ENCODE data around the gene KATNAL2.
"Not testable (repeated sequence)": the region's sequence is repeated elsewhere in the genome, so short reads cannot be mapped to it uniquely, and the experiment has no call there.

The KATNAL2 gene

DNA sequence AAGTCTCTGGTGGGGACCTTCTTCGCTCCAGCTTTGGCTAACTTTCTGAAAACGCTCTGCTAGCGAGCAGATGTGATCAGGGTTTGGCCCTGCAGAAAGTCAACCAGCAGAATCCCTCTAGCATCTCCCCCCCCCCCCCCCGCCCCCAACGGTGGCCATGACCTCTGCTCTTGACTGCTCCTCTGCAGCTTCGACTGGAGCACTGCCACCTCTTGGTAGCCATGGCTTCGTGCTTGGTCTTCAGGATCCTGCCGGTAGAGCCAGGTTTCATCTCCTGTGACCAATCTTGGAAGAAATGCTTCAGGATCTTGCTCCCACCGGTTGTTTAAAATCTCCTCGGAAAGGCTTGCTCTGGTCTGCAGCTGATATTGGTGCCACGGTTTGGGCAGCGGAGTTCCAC is 113.5 kb downstream of the KATNAL2 start:
- H3K27ac Mint-ChIP-seq; ATAC-seq (replicated peaks); H3K9me3 Mint-ChIP-seq; DNase-seq; H3K4me1 Mint-ChIP-seq (ENCODE audit: low read depth in 2 of 2); H3K36me3 Mint-ChIP-seq (ENCODE audit: insufficient read depth); H3K4me3 Mint-ChIP-seq: not testable (repeated sequence)
- H3K27me3 Mint-ChIP-seq: peaks cover 0 to 10% of the 10 kb centered on the region in 2 donors

- no peaks in the 10 kb centered on the region for H3K4me1 Mint-ChIP-seq (ENCODE audit: low read depth in 2 of 2)
- ATAC-seq (replicated peaks) (no peak), DNase-seq (no peak)
- no peaks in the 10 kb centered on the region for H3K9me3 Mint-ChIP-seq
- H3K27me3 Mint-ChIP-seq: peaks cover 0 to 10% of the 10 kb centered on the region in 2 donors
- no peaks in the 10 kb centered on the region for H3K36me3 Mint-ChIP-seq (ENCODE audit: insufficient read depth)
- H3K27ac Mint-ChIP-seq: no peak overlapping the region
- no peak overlapping the region for H3K4me3 Mint-ChIP-seq
Observed at GRCh38 chr18:47032945-47033344, 115.5 kb downstream of the KATNAL2 start.

DNA sequence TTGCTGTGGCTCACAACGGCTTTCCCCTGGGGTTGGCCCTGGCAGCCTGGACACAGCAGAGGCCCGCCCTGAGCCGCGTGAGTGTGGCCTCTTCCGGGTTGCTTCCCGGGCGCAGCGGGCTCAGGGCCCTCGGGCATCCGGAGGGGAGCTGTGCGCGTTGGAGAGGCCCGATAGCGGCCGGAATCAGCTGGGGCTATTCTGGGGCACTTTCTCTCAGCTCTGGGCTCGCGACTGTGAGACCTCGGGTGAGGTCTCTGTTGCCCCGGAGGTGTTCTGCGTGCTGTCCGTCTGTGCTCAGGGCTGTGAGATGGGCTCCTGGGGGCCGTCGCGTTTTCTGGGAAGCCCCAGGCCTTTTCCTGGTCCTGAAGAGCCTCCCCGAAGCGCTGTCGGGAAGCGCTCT is 117.2 kb downstream of the KATNAL2 start:
- H3K36me3 Mint-ChIP-seq (ENCODE audit: insufficient read depth); H3K4me3 Mint-ChIP-seq; H3K9me3 Mint-ChIP-seq: not testable (repeated sequence)

DNA sequence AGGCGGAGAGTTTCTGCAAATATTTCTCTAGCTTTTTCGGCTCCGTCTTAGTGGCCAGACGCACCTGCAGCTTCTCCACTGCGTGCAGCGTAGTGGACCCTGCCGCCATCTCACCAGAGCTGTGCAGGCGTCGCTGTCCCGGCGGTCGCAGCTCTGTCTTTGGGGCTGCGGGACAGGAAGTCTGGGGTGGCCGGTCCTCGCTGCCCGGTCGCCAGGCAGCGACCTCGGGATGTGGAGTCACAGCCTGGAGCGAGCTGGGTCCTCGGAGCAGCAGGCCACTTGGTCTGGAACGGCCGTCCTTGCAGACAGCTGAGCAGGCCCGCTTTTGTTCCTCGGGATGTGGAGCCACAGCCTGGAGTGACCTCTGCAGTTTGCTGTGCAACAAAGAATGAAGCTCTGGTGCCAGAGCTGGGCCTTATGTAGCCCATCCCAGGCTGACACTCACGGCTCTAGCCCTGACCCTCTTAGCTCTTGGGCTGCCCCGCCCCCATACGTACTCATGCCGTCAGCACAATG is 117.8 kb downstream of the KATNAL2 start, which contains the start of gene ELOA2:
TSS of gene ELOA2 (minus strand) at position 466 of the 516 bp plus-strand sequence. CDS start at position 109, 357 bp downstream.
- no peak for ATAC-seq (replicated peaks)
- Mint-ChIP-seq H3K27me3 (peaks cover 10 to 21% of the 10 kb centered on the region in 2 donors), H3K9me3 (no peaks in the 10 kb centered on the region), H3K4me1 (ENCODE audit: low read depth in 2 of 2) (no peaks in the 10 kb centered on the region), H3K27ac (no peak within 1 kb of the TSS), H3K4me3 (no peak within 1 kb of the TSS), H3K36me3 (ENCODE audit: insufficient read depth) (no peaks in the 10 kb centered on the region)
- DNase-seq: no peak

More for the DNA sequence above, 117.2 kb downstream of the KATNAL2 start:
- ATAC-seq (replicated peaks); H3K4me1 Mint-ChIP-seq (ENCODE audit: low read depth in 2 of 2); DNase-seq; H3K27ac Mint-ChIP-seq: not testable (repeated sequence)
- H3K27me3 Mint-ChIP-seq: peaks cover 6 to 17% of the 10 kb centered on the region in 2 donors

DNA sequence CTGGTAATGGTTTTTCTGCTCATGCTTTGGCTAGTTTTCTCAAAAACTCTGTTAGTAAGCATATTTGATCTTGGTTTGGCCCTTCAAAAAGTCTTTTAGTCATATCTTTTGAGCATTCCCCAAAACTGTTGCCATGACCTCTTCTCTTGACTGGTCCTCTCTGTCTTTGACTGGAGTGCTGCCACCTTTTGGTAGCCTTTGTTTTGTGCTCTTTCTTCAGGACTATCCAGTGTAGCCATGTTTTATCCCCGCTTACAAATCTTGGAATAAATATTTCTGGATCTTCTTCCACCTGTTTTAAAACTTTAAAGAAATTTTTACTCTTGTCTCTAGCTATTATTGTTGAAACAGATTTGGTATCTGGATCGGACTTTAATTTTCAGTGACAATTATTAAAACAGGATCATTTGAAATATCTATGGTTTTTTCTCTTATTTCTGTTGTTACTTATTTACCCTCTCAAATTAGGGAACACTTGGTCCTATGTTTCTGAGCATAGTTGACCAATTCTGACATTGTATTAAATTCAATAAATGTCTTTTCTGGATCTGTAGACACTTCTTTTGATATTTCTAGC is 119.0 kb downstream of the KATNAL2 start:
- ATAC-seq (replicated peaks) (no peak), DNase-seq (no peak)
- no peak overlapping the region for H3K4me3 Mint-ChIP-seq
- H3K9me3 Mint-ChIP-seq: no peaks in the 10 kb centered on the region
- no peaks in the 10 kb centered on the region for H3K4me1 Mint-ChIP-seq (ENCODE audit: low read depth in 2 of 2)
- H3K27ac Mint-ChIP-seq: no peak overlapping the region
- no peaks in the 10 kb centered on the region for H3K36me3 Mint-ChIP-seq (ENCODE audit: insufficient read depth)
- peaks cover 18 to 28% of the 10 kb centered on the region in 2 donors for H3K27me3 Mint-ChIP-seq

DNA sequence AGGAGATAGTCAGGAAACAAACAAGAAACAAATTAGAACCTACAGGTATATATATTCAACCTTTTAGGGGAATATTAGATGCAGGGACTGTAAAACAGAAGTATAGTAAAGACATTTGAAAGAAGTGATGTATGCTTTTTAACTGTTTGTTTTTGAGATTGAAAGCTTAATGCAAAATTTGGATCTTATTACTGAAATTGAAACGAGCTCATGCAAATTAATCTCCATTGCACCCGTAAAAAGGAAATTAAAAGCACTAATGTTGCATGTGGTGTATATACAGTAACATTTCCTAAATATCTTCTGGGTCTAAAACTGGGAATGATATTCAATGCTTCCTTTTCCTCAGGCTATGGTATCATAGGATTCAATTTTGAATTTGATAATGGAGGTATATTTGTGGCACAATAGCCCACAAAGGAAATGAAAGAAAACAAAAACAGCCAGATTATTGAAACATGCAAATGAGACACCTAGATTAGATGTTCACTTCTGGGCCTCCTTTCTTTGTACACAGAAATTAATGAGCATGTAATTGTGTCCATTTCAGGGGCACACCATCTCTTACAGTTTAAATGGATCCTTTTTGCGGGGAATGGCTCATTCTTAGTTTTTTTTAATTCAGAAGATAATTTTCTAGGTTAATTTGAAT is 119.7 kb downstream of the KATNAL2 start:
- H3K9me3 Mint-ChIP-seq: no peaks in the 10 kb centered on the region
- no peak overlapping the region for H3K4me3 Mint-ChIP-seq

DNA sequence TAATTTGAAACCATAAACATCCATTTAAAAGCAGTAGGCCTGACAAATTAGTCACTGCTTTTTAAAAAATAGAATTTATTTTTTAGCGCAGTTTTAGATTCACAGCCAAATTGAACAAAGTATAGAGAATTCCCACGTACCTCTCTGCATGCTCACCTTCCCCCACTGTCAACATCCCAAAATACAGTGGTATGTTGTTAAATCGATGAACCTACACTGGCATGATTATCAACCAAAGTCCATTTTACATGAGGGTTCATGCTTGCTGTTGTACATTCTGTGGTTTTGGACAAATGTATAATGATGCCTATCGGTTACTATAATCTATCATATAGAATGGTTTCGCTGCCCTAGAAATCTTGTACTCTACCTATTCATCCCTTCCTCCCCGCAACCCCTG is 123.6 kb downstream of the KATNAL2 start:
- no peak overlapping the region for H3K27ac Mint-ChIP-seq
- DNase-seq (no peak), ATAC-seq (replicated peaks) (no peak)
- H3K4me1 Mint-ChIP-seq (ENCODE audit: low read depth in 2 of 2): no peaks in the 10 kb centered on the region
- H3K4me3 Mint-ChIP-seq: no peak overlapping the region
- peaks cover 30 to 37% of the 10 kb centered on the region in 2 donors for H3K27me3 Mint-ChIP-seq
- H3K9me3 Mint-ChIP-seq: no peaks in the 10 kb centered on the region
- H3K36me3 Mint-ChIP-seq (ENCODE audit: insufficient read depth): peaks cover 3% of the 10 kb centered on the region

More for the DNA sequence above, 119.7 kb downstream of the KATNAL2 start:
- Mint-ChIP-seq H3K36me3 (ENCODE audit: insufficient read depth) (no peaks in the 10 kb centered on the region), H3K27ac (no peak overlapping the region), H3K4me1 (ENCODE audit: low read depth in 2 of 2) (no peaks in the 10 kb centered on the region), H3K27me3 (peaks cover 25 to 34% of the 10 kb centered on the region in 2 donors)
- ATAC-seq (replicated peaks) (no peak), DNase-seq (no peak)

DNA sequence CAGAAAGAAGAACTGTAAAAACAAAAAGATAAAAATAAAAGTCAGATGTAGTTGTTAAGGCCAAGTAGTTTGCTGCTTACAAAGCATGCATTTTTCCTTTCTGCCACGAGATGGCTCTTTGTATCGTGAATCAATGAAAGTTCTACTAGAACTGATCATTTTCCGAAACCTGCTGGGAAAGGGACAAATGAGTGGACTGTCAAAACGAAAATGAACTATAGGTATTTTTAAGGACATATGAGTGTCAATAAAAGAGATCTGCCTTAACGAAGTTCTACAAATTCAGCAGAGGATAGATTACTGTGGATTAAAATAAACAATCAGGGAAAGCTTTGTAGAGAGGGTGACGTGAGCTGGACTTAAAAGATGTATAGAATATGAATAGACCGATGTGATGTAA is 133.1 kb downstream of the KATNAL2 start:
- H3K4me1 Mint-ChIP-seq (ENCODE audit: low read depth in 2 of 2): peaks cover 0 to 4% of the 10 kb centered on the region in 2 donors
- ATAC-seq (replicated peaks) (no peak), DNase-seq (peak in 1 of 3 experiments; percentile 25)
- H3K9me3 Mint-ChIP-seq: no peaks in the 10 kb centered on the region
- no peak overlapping the region for H3K4me3 Mint-ChIP-seq
- H3K27ac Mint-ChIP-seq: no peak overlapping the region
- H3K36me3 Mint-ChIP-seq (ENCODE audit: insufficient read depth): no peaks in the 10 kb centered on the region
- H3K27me3 Mint-ChIP-seq: peaks cover 14 to 38% of the 10 kb centered on the region in 2 donors

DNA sequence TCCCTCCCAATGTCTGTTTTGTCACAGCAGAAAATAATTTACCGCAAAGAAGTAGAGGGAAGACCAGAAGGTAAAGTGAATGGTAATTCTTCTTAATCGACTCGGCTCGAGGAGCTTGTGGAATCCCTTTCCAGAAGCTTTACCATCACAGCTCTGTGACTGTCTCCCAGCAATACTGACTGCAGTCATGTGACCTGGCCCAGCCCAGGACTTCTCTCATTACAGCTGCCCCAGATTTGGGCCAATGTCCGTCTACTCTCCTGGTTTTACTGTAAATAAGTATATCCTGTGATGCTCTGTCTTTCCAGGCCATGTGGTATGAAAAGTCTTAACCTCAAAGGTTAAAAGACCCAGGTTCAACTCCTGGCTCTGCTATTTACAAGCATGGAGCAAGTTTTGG is 137.0 kb downstream of the KATNAL2 start:
- H3K36me3 Mint-ChIP-seq (ENCODE audit: insufficient read depth): no peaks in the 10 kb centered on the region
- H3K9me3 Mint-ChIP-seq: no peaks in the 10 kb centered on the region
- no peak overlapping the region for H3K27ac Mint-ChIP-seq
- peaks cover 0 to 4% of the 10 kb centered on the region in 2 donors for H3K4me1 Mint-ChIP-seq (ENCODE audit: low read depth in 2 of 2)
- ATAC-seq (replicated peaks) (no peak), DNase-seq (no peak)
- H3K4me3 Mint-ChIP-seq: no peak overlapping the region
- peaks cover 11 to 26% of the 10 kb centered on the region in 2 donors for H3K27me3 Mint-ChIP-seq

DNA sequence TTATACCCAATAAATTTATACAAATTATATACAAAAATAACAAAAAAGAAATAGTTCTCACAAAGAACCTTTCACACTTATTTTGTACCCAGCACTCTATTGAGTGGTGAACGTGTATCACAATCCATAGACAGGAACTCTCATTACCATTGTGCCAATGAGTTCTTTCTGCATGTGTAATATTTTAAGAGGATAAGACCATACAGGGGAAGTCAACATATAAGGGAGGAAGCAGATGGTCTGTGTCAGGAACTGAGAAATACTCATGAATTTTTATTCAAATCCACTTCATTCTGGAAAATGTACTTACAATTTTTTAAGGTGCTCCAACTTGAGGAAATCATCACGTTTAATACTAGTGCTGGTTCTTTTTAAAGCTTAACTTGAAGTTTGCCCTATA is 145.1 kb downstream of the KATNAL2 start:
- Mint-ChIP-seq H3K27me3 (peaks cover 4 to 19% of the 10 kb centered on the region in 2 donors), H3K9me3 (no peaks in the 10 kb centered on the region), H3K4me3 (no peak overlapping the region), H3K27ac (no peak overlapping the region), H3K36me3 (ENCODE audit: insufficient read depth) (no peaks in the 10 kb centered on the region), H3K4me1 (ENCODE audit: low read depth in 2 of 2) (no peaks in the 10 kb centered on the region)
- ATAC-seq (replicated peaks): no peak
- DNase-seq: no peak

DNA sequence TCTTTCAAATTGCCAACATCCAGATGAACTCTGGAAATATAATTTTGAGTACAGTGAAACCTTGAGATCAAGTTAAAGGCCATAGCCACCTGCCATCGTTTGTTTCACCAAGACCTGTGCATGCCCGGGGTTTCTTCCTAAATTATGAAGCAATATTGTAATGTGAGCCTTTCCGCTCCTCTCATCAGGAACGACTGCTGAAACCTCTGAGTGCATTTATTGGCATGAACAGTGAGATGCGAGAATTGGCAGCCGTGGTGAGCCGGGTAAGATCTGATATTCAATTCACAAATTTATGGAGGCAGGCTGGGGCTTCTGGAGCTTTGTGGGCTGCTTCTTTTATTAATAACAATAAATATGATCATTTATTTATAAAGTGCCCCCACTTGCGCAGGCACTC is 145.7 kb downstream of the KATNAL2 start:
- Mint-ChIP-seq H3K9me3 (no peaks in the 10 kb centered on the region), H3K4me1 (ENCODE audit: low read depth in 2 of 2) (no peaks in the 10 kb centered on the region), H3K27ac (no peak overlapping the region), H3K4me3 (no peak overlapping the region), H3K36me3 (ENCODE audit: insufficient read depth) (no peaks in the 10 kb centered on the region), H3K27me3 (peaks cover 0 to 19% of the 10 kb centered on the region in 2 donors)
- DNase-seq: no peak
- no peak for ATAC-seq (replicated peaks)

- no peaks in the 10 kb centered on the region for H3K9me3 Mint-ChIP-seq
- H3K36me3 Mint-ChIP-seq (ENCODE audit: insufficient read depth): no peaks in the 10 kb centered on the region
- DNase-seq (no peak), ATAC-seq (replicated peaks) (no peak)
- peaks cover 3 to 32% of the 10 kb centered on the region in 2 donors for H3K27me3 Mint-ChIP-seq
- H3K4me3 Mint-ChIP-seq: no peak overlapping the region
- H3K4me1 Mint-ChIP-seq (ENCODE audit: low read depth in 2 of 2): no peaks in the 10 kb centered on the region
- no peak overlapping the region for H3K27ac Mint-ChIP-seq
Observed at GRCh38 chr18:47067648-47068047, 150.2 kb downstream of the KATNAL2 start.

DNA sequence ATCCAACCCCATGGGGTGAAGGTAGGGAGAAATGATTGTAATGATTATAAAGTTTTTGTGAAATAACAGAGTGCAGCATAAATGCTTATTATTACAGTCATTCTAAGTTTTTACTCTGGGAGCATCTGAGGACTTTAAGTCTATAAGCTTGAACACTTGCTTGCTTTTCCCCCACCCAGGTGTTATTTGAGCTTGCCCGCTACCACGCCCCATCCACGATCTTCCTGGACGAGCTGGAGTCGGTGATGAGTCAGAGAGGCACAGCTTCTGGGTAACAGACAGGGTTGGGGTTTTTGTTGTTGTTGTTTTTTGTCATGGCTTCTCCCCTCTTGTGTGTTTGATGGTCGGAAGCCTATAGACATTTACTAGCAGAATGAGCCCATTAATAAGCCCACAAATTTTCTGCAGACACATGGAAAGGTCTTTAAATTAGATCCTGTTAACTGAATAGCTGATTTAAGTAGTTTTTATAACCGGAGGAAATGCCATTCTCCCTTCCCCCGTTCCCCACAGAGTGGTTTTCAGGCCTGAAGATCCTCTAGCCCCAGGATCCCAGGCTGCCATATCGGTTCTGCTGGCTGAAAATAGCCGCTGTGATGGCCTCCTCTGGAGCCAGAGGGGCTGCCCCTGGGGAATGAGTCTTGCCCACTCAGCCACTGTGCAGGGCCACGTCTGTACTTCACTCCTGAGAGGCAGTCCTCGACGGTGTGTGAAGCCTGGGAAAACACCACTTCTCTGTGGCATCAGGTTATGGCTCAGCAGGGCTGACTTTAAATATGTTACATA is 157.9 kb downstream of the KATNAL2 start:
- peaks cover 0 to 2% of the 10 kb centered on the region in 2 donors for H3K4me1 Mint-ChIP-seq (ENCODE audit: low read depth in 2 of 2)
- no peaks in the 10 kb centered on the region for H3K9me3 Mint-ChIP-seq
- ATAC-seq (replicated peaks) (no peak), DNase-seq (no peak)
- H3K36me3 Mint-ChIP-seq (ENCODE audit: insufficient read depth): no peaks in the 10 kb centered on the region
- peaks cover 5 to 24% of the 10 kb centered on the region in 2 donors for H3K27me3 Mint-ChIP-seq
- H3K4me3 Mint-ChIP-seq: no peak overlapping the region
- H3K27ac Mint-ChIP-seq: no peak overlapping the region

Data from effector memory CD8-positive, alpha-beta T cell (primary cell).